Left renal pelvis (tissue), 4 donors: ENCODE measurements around the gene OR1M1. TPM values are rescaled to one million over a fixed set of nuclear protein-coding genes. Genes with fewer than 3 reads are reported as not detected.
A peak's percentile ranks its signal among the peaks of the same experiment; 100 is the strongest.
"Not testable (repeated sequence)": the region's sequence is repeated elsewhere in the genome, so short reads cannot be mapped to it uniquely, and the experiment has no call there.

Source experiments
- DNase-seq, 4 donors: peaks; one replicate each; pipeline ENCODE4 v3.0.0-alpha.2; 2013; ENCODE audit warnings: low read depth in 4 of 4, low spot score in 3 of 4
- polyA plus RNA-seq, 4 donors: library from polyadenylated mRNA; unstranded; fragments of 120-200 nt; gene quantifications; one replicate each; pipeline ENCODE4 v1.2.1, GENCODE V29; 2013; ENCODE audit not compliant: insufficient read length in 4 of 4

The OR1M1 gene
- under 1 TPM in 3 of 4 donors, not detected in 1; 0.05 to 0.09 (median 0.07) TPM for polyA plus RNA-seq

GRCh38 chr19:9086761-9087160 is at the start of gene OR1M1:
Gene OR1M1 (plus strand): TSS chr19:9087061. CDS start chr19:9093245, 6,184 bp downstream.
- no peak for DNase-seq

- DNase-seq, result no peak
These were observed 49.3 kb upstream of the OR1M1 start for GRCh38 chr19:9037400-9038062.

GRCh38 chr19:9039728-9040127 is 47.1 kb upstream of the OR1M1 start:
- no peak for DNase-seq

GRCh38 chr19:9040131-9040530 is 46.7 kb upstream of the OR1M1 start:
- DNase-seq, result no peak

GRCh38 chr19:9041023-9041422 is 45.8 kb upstream of the OR1M1 start:
- no peak for DNase-seq

GRCh38 chr19:9043524-9043923 is 43.3 kb upstream of the OR1M1 start:
- DNase-seq, result no peak

GRCh38 chr19:9044449-9044848 is 42.4 kb upstream of the OR1M1 start:
- DNase-seq, result no peak

GRCh38 chr19:9046694-9047093 is 40.2 kb upstream of the OR1M1 start:
- DNase-seq, result no peak

GRCh38 chr19:9052894-9053293 is 34.0 kb upstream of the OR1M1 start:
- no peak for DNase-seq

- DNase-seq, result not testable (repeated sequence)
These were observed 33.2 kb upstream of the OR1M1 start for GRCh38 chr19:9053674-9054073.

GRCh38 chr19:9054207-9054606 is 32.7 kb upstream of the OR1M1 start:
- DNase-seq, result no peak

GRCh38 chr19:9054765-9055164 is 32.1 kb upstream of the OR1M1 start:
- DNase-seq, result no peak

GRCh38 chr19:9056131-9056530 is 30.7 kb upstream of the OR1M1 start:
- DNase-seq, result not testable (repeated sequence)

GRCh38 chr19:9057505-9058258 is 29.2 kb upstream of the OR1M1 start:
- no peak for DNase-seq

GRCh38 chr19:9058905-9059667 is 27.8 kb upstream of the OR1M1 start:
- DNase-seq, result peak; percentile 48 to 87 (median 54)

GRCh38 chr19:9060564-9061340 is 26.1 kb upstream of the OR1M1 start:
- no peak for DNase-seq

- DNase-seq, result no peak
These were observed 25.0 kb upstream of the OR1M1 start for GRCh38 chr19:9061879-9062278.

GRCh38 chr19:9065457-9066014 is 21.3 kb upstream of the OR1M1 start:
- DNase-seq, result no peak

GRCh38 chr19:9070066-9070465 is 16.8 kb upstream of the OR1M1 start:
- no peak for DNase-seq

- not testable (repeated sequence) for DNase-seq
These were observed 15.1 kb upstream of the OR1M1 start for GRCh38 chr19:9071720-9072119.
